T-helper 17 cell (primary cell): ENCODE results near the gene TECTA. TPM values are rescaled to one million over a fixed set of nuclear protein-coding genes. Genes with fewer than 3 reads are reported as not detected.
"Not testable (repeated sequence)": the region's sequence is repeated elsewhere in the genome, so short reads cannot be mapped to it uniquely, and the experiment has no call there.

Experiments
- ATAC-seq: fragments of 150-1000 bp; cut with Tn5 transposase; 2 replicates; pipeline ENCODE4 v1.10.0; 2021; ENCODE audit warnings: mild to moderate bottlenecking, moderate library complexity
- DNase-seq, 3 donors: peaks; one replicate each; pipeline versions ENCODE4 v3.0.0 to v3.0.0-alpha.2; 2020 to 2021
- H3K9me3 ChIP-seq: one replicate; pipeline ENCODE4 v1.7.0; 2013; ENCODE audit warnings: low read length, mild to moderate bottlenecking; ENCODE audit not compliant: control insufficient read depth, poor library complexity, severe bottlenecking
- H3K27ac Mint-ChIP-seq: one replicate; pipeline ENCODE4 v1.8.0; 2022; ENCODE audit warnings: mild to moderate bottlenecking, moderate library complexity, mixed read lengths
- H3K27me3 Mint-ChIP-seq: one replicate; pipeline ENCODE4 v1.8.0; 2022; ENCODE audit warnings: mixed read lengths
- H3K36me3 Mint-ChIP-seq: one replicate; pipeline ENCODE4 v1.8.0; 2022; ENCODE audit warnings: low read depth, mixed read lengths
- H3K4me1 Mint-ChIP-seq: one replicate; pipeline ENCODE4 v1.8.0; 2022; ENCODE audit warnings: mild to moderate bottlenecking, mixed read lengths
- H3K4me3 Mint-ChIP-seq: one replicate; pipeline ENCODE4 v1.8.0; 2022; ENCODE audit warnings: mild to moderate bottlenecking, moderate library complexity, mixed read lengths
- total RNA-seq, 4 donors: library from RNA in 2 of 4; stranded (reverse) in 2 of 4; gene quantifications; one replicate each; pipeline ENCODE4 v1.2.3 and lab custom pipeline; 2022 to 2026

The TECTA gene
- total RNA-seq, 2 donors from 2014 or later, result 0.25 to 0.57 TPM

- no peaks in the 10 kb centered on the region for H3K9me3 ChIP-seq
- Mint-ChIP-seq H3K27me3 (peaks cover 68% of the 10 kb centered on the region), H3K4me1 (peaks cover 11% of the 10 kb centered on the region), H3K4me3 (no peak overlapping the region), H3K27ac (no peak overlapping the region), H3K36me3 (peaks cover 17% of the 10 kb centered on the region)
- ATAC-seq (no peak), DNase-seq (no peak)
Measured at GRCh38 chr11:121238956-121239355, 137.9 kb downstream of the TECTA start.

DNA sequence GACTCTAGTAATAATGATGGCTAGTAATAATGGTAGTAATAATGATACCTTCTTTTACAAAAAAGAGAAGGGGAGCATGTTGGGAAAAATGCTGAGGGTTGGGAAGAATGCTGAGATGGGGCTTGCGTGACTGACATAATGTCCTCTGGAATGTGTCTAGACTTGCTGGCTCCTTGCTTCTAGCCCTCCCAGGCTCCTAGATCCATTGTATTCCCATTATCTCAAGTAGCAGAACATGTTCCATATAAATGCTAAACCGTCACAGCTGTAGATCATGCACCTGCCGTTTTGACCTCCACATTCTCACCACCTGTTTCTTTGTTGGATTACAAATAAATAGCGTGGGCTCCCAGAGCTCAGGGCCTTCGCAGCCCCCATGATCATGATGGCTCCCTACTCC, 139.0 kb downstream of the TECTA start:
- peaks cover 57% of the 10 kb centered on the region for H3K27me3 Mint-ChIP-seq
- not testable (repeated sequence) for DNase-seq, H3K4me3 Mint-ChIP-seq, H3K9me3 ChIP-seq, H3K27ac Mint-ChIP-seq, ATAC-seq
- H3K36me3 Mint-ChIP-seq, result peaks cover 14% of the 10 kb centered on the region
- peaks cover 11% of the 10 kb centered on the region for H3K4me1 Mint-ChIP-seq

GRCh38 chr11:121240650-121241303, 139.7 kb downstream of the TECTA start:
- Mint-ChIP-seq H3K27ac (no peak overlapping the region), H3K27me3 (peaks cover 50% of the 10 kb centered on the region), H3K4me1 (peaks cover 11% of the 10 kb centered on the region), H3K36me3 (peaks cover 14% of the 10 kb centered on the region), H3K4me3 (no peak overlapping the region)
- DNase-seq (no peak), ATAC-seq (no peak)
- H3K9me3 ChIP-seq, result no peaks in the 10 kb centered on the region

Other genes with a start within 250 kb of the TECTA start
- gene TBCEL, start 77.1 kb upstream of the TECTA start, total RNA-seq, result 10 to 100 TPM; 17.1 TPM
- 10 to 100 TPM; 24.7 to 29.7 TPM for gene SC5D, start 191.5 kb downstream of the TECTA start, total RNA-seq